ENCODE results near the gene RASSF5.

DNA sequence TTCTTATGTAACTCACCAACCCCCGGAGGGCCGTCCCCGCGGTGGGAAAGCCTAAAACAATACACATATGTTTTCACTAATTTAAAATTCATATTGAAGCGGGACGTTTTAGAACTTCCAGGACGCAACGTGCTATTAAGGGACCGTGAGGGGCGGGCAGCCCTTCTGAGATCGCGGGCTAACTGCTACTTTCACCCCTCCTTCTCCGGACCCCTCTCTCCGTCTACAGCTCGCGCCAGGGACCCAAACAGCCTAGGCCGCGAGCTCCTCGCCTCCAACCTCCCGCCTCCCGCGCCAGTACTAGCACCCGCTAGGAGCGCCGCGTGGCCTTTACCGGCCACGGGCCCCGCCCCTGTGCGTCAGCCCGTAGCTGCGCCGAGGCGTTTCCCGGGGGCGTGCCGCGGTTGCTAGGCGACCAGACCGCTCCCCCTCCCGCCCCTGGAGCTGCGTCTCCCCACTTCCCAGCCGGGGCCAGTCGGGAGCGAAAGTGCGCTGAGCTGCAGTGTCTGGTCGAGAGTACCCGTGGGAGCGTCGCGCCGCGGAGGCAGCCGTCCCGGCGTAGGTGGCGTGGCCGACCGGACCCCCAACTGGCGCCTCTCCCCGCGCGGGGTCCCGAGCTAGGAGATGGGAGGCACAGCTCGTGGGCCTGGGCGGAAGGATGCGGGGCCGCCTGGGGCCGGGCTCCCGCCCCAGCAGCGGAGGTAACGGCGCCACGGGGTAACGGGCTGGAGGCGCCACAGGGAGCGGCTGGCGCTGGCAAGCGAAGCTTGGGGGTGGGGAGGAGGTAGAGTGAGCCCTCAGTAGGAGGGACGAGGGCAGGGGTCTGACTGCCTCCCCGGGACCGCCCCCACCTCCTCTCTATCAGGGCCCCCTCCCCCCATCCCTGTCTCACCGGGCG lies 128.0 kb downstream of the RASSF5 start, which contains the start of gene DYRK3:
- TF ChIP-seq, protein P1, sequence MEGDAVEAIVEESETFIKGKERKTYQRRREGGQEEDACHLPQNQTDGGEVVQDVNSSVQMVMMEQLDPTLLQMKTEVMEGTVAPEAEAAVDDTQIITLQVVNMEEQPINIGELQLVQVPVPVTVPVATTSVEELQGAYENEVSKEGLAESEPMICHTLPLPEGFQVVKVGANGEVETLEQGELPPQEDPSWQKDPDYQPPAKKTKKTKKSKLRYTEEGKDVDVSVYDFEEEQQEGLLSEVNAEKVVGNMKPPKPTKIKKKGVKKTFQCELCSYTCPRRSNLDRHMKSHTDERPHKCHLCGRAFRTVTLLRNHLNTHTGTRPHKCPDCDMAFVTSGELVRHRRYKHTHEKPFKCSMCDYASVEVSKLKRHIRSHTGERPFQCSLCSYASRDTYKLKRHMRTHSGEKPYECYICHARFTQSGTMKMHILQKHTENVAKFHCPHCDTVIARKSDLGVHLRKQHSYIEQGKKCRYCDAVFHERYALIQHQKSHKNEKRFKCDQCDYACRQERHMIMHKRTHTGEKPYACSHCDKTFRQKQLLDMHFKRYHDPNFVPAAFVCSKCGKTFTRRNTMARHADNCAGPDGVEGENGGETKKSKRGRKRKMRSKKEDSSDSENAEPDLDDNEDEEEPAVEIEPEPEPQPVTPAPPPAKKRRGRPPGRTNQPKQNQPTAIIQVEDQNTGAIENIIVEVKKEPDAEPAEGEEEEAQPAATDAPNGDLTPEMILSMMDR (IDR thresholded peaks at IDR 0.05; ENCODE audit: low read depth, low read length, poor library complexity, severe bottlenecking): no peak
- TF ChIP-seq EZH2phosphoT487 (IDR thresholded peaks at IDR 0.05; ENCODE audit: borderline replicate concordance, low read length): no peak

Measured in DOHH2 (cell line).